DMS79 treated with DMSO at 0.1 percent for 48 hours (cell line): ENCODE results near the gene LCN1.
"Not testable (repeated sequence)": the region's sequence is repeated elsewhere in the genome, so short reads cannot be mapped to it uniquely, and the experiment has no call there.

Experiments
- DNase-seq: peaks from one replicate; lab custom pipeline; 2025; lab: John Stamatoyannopoulos, UW

The LCN1 gene

GRCh38 chr9:135522931-135523330, 1.7 kb downstream of the LCN1 start:
- no peak for DNase-seq

- no peak for DNase-seq
These were observed 2.4 kb downstream of the LCN1 start for GRCh38 chr9:135523521-135524129.

- no peak for DNase-seq
These were observed 3.1 kb downstream of the LCN1 start for GRCh38 chr9:135524130-135524861.

- DNase-seq = no peak
These were observed 4.2 kb downstream of the LCN1 start for GRCh38 chr9:135525241-135526088.

GRCh38 chr9:135526089-135526729, 5.0 kb downstream of the LCN1 start:
- no peak for DNase-seq

- DNase-seq = no peak
These were observed 5.7 kb downstream of the LCN1 start for GRCh38 chr9:135526730-135527571.

GRCh38 chr9:135528842-135529435, 7.7 kb downstream of the LCN1 start:
- DNase-seq = not testable (repeated sequence)

GRCh38 chr9:135530146-135530545, 8.9 kb downstream of the LCN1 start:
- no peak for DNase-seq

- DNase-seq = no peak
These were observed 9.9 kb downstream of the LCN1 start for GRCh38 chr9:135531096-135531495.

- DNase-seq = no peak
These were observed 11.9 kb downstream of the LCN1 start for GRCh38 chr9:135533113-135533512.

GRCh38 chr9:135533674-135534073, 12.4 kb downstream of the LCN1 start:
- no peak for DNase-seq

- DNase-seq = not testable (repeated sequence)
These were observed 13.0 kb downstream of the LCN1 start for GRCh38 chr9:135534192-135534711.

GRCh38 chr9:135534826-135535225, 13.6 kb downstream of the LCN1 start:
- not testable (repeated sequence) for DNase-seq

- not testable (repeated sequence) for DNase-seq
These were observed 14.4 kb downstream of the LCN1 start for GRCh38 chr9:135535631-135536030.

GRCh38 chr9:135536216-135536615, 15.0 kb downstream of the LCN1 start:
- no peak for DNase-seq

GRCh38 chr9:135543262-135543894, 22.1 kb downstream of the LCN1 start:
- not testable (repeated sequence) for DNase-seq

GRCh38 chr9:135544981-135545635, 23.9 kb downstream of the LCN1 start:
- DNase-seq = peak; percentile 46

- DNase-seq = not testable (repeated sequence)
These were observed 24.5 kb downstream of the LCN1 start, which contains the start of gene OBP2A for GRCh38 chr9:135545646-135546176. TSS of gene OBP2A (plus strand) at chr9:135546126. CDS start at chr9:135546181, 55 bp downstream.
